Kidney (tissue), 14 donors: ENCODE measurements around the gene CYS1. TPM values are rescaled to one million over a fixed set of nuclear protein-coding genes. Genes with fewer than 3 reads are reported as not detected.

Experiments
- DNase-seq, 5 donors: peaks; one replicate each; pipeline ENCODE4 v3.0.0-alpha.2; 2013 to 2020
- FAIRE-seq: peaks from 2 replicates; lab custom pipeline; 2012; peaks lifted over from hg19 to GRCh38; lab: Jason Lieb, UNC
- H3K27ac ChIP-seq, 2 donors: one replicate each; pipeline ENCODE4 v1.7.0; 2013; ENCODE audit warnings: low read depth in 2 of 2, low read length in 2 of 2, inconsistent platforms in 1 of 2
- H3K27me3 ChIP-seq: one replicate; pipeline ENCODE4 v1.7.1; 2013; ENCODE audit warnings: low read length, inconsistent platforms; ENCODE audit not compliant: control insufficient read depth, insufficient read depth
- H3K36me3 ChIP-seq, 3 donors: one replicate each; pipeline versions ENCODE4 v1.7.0 to v1.7.1; 2013; ENCODE audit warnings: low read length in 3 of 3, control low read depth in 1 of 3, inconsistent platforms in 1 of 3; ENCODE audit not compliant: insufficient read depth in 3 of 3, control insufficient read depth in 2 of 3
- H3K4me1 ChIP-seq, 3 donors: one replicate each; pipeline versions ENCODE4 v1.7.0 to v1.7.1; 2013; ENCODE audit warnings: low read length in 3 of 3, inconsistent platforms in 1 of 3, low read depth in 1 of 3; ENCODE audit not compliant: control insufficient read depth in 2 of 3, insufficient read depth in 2 of 3
- H3K4me3 ChIP-seq, 3 donors: one replicate each; pipeline versions ENCODE4 v1.7.0 to v1.8.1; 2013; ENCODE audit warnings: low read length in 3 of 3, control low read depth in 1 of 3, inconsistent platforms in 1 of 3
- H3K9ac ChIP-seq, 3 donors: one replicate each; pipeline versions ENCODE4 v1.7.0 to v1.7.1; 2013; ENCODE audit warnings: low read length in 3 of 3, control low read depth in 1 of 3, inconsistent platforms in 1 of 3
- H3K9me3 ChIP-seq, 3 donors: one replicate each; pipeline versions ENCODE4 v1.7.0 to v1.7.1; 2013; ENCODE audit warnings: low read length in 3 of 3, control low read depth in 1 of 3, inconsistent platforms in 1 of 3; ENCODE audit not compliant: control insufficient read depth in 2 of 3, insufficient read depth in 1 of 3
- intact Hi-C: fragments of 100-400 bp; cut with DNase I; formaldehyde crosslinking; loops from one replicate; pipeline ENCODE4 v1.11.1; 2022
- polyA plus RNA-seq: library from polyadenylated mRNA; stranded (reverse); fragments of 350-450 nt; fragmentation: Illumina TruSeq; extraction: RNeasy Lipid Tissue Mini Kit (QIAGEN cat#74804); gene quantifications from one replicate; pipeline ENCODE4 v1.2.3, GENCODE V29; 2014; ENCODE audit warnings: low read depth, low replicate concordance; ENCODE audit not compliant: insufficient read depth
- total RNA-seq: library from RNA; stranded (reverse); fragmentation: NEBNext Ultra II Directional; extraction: Animal tissue kit (Norgen Biotek cat#: 25700); gene quantifications from one replicate; pipeline ENCODE4 v1.2.1, GENCODE V29; 2021
- TF ChIP-seq, protein P1 (sequence below): IDR thresholded peaks from 3 replicates; pipeline ENCODE4 v1.5.1; 2012; ENCODE audit warnings: mild to moderate bottlenecking, moderate library complexity, borderline replicate concordance; ENCODE audit not compliant: insufficient read depth; ENCODE audit errors: extremely low read depth
- donor health status: control.
- donor health status: control.
- donor health status: control.
- donor health status: control.
- donor health status: control.
- donor health status: DM: yes; HTN: yes; CAD: no.
- donor health status: Normal renal cell carcinoma (clear cell type).

The CYS1 gene
- total and polyA plus RNA-seq, 2 donors from 2014 or later: 245 to 276 TPM

GRCh38 chr2:10054976-10055375 is 25.2 kb downstream of the CYS1 start:
- peak in 1 of 5 donors; percentile 49 for DNase-seq
- H3K9me3 ChIP-seq: no peaks in the 10 kb centered on the region
- no peaks in the 10 kb centered on the region for H3K27me3 ChIP-seq
- peak overlapping the region; percentile 11 to 24 for H3K27ac ChIP-seq
- no peak overlapping the region for H3K9ac ChIP-seq
- intact Hi-C loops: loop anchor here (10.0 kb wide), 2 partner anchors 70 to 240 kb away; no protein-coding TSS in a partner anchor
- peaks cover 2 to 45% (median 5%) of the 10 kb centered on the region in 3 donors for H3K36me3 ChIP-seq
- no peak overlapping the region for H3K4me3 ChIP-seq
- FAIRE-seq: no peak
- TF ChIP-seq, protein P1, sequence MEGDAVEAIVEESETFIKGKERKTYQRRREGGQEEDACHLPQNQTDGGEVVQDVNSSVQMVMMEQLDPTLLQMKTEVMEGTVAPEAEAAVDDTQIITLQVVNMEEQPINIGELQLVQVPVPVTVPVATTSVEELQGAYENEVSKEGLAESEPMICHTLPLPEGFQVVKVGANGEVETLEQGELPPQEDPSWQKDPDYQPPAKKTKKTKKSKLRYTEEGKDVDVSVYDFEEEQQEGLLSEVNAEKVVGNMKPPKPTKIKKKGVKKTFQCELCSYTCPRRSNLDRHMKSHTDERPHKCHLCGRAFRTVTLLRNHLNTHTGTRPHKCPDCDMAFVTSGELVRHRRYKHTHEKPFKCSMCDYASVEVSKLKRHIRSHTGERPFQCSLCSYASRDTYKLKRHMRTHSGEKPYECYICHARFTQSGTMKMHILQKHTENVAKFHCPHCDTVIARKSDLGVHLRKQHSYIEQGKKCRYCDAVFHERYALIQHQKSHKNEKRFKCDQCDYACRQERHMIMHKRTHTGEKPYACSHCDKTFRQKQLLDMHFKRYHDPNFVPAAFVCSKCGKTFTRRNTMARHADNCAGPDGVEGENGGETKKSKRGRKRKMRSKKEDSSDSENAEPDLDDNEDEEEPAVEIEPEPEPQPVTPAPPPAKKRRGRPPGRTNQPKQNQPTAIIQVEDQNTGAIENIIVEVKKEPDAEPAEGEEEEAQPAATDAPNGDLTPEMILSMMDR: no peak
- peaks cover 0 to 10% (median 7%) of the 10 kb centered on the region in 3 donors for H3K4me1 ChIP-seq

- intact Hi-C loops: loop anchor here (10.0 kb wide), 2 partner anchors 70 to 240 kb away; no protein-coding TSS in a partner anchor
- Histone ChIP-seq H3K27me3 (no peaks in the 10 kb centered on the region), H3K9ac (no peak overlapping the region), H3K36me3 (peaks cover 2 to 45% (median 7%) of the 10 kb centered on the region in 3 donors), H3K4me3 (no peak overlapping the region), H3K27ac (peak overlapping the region in 1 of 2 donors; percentile 28), H3K9me3 (no peaks in the 10 kb centered on the region), H3K4me1 (peaks cover 0 to 10% (median 7%) of the 10 kb centered on the region in 3 donors)
- FAIRE-seq (no peak), DNase-seq (peak in 1 of 5 donors; percentile 39)
- TF ChIP-seq, protein P1: no peak
Measured at GRCh38 chr2:10054424-10054823, 25.8 kb downstream of the CYS1 start.

- Histone ChIP-seq H3K9ac (no peak overlapping the region), H3K9me3 (no peaks in the 10 kb centered on the region), H3K4me3 (no peak overlapping the region), H3K27me3 (no peaks in the 10 kb centered on the region), H3K27ac (no peak overlapping the region), H3K4me1 (peaks cover 0 to 17% (median 11%) of the 10 kb centered on the region in 3 donors), H3K36me3 (peaks cover 7 to 41% (median 11%) of the 10 kb centered on the region in 3 donors)
- no peak for FAIRE-seq
- intact Hi-C loops: loop anchor here (10.0 kb wide), 2 partner anchors 69 to 239 kb away; no protein-coding TSS in a partner anchor
- DNase-seq: peak in 1 of 5 donors; percentile 37
- TF ChIP-seq, protein P1: no peak
Measured at GRCh38 chr2:10053351-10053750, 26.9 kb downstream of the CYS1 start.
